Measurements from ENCODE around the gene KCTD13.

DNA sequence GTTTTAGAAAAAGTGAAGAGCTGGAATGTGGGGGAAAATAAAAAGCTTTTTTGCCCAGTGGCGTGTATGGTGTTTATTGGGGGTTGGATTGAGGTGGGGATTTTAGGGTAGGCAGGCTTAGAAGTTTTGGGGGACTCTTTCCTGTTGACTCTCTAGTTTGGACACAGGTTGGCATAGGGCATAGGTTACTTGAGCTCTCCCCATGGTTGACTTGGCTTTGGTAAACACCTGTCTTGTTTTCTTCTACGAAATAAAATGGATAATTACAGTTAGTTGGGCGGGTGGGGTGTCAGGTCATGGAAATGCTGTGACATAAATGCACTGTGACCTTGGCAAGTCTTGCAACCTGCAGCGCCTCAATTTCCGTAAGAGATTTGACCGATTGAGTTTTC lies 47.0 kb upstream of the KCTD13 start:
- TF ChIP-seq EP300 (IDR thresholded peaks at IDR 0.05) = no peak
- TF ChIP-seq, protein P1, sequence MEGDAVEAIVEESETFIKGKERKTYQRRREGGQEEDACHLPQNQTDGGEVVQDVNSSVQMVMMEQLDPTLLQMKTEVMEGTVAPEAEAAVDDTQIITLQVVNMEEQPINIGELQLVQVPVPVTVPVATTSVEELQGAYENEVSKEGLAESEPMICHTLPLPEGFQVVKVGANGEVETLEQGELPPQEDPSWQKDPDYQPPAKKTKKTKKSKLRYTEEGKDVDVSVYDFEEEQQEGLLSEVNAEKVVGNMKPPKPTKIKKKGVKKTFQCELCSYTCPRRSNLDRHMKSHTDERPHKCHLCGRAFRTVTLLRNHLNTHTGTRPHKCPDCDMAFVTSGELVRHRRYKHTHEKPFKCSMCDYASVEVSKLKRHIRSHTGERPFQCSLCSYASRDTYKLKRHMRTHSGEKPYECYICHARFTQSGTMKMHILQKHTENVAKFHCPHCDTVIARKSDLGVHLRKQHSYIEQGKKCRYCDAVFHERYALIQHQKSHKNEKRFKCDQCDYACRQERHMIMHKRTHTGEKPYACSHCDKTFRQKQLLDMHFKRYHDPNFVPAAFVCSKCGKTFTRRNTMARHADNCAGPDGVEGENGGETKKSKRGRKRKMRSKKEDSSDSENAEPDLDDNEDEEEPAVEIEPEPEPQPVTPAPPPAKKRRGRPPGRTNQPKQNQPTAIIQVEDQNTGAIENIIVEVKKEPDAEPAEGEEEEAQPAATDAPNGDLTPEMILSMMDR (IDR thresholded peaks at IDR 0.05) = no peak
